ENCODE measurements around the gene SEZ6L. TPM values are rescaled to one million over a fixed set of nuclear protein-coding genes. Genes with fewer than 3 reads are reported as not detected.

SEZ6L gene
- total RNA-seq, 1 donor from 2014 or later = 1.7 TPM

DNA sequence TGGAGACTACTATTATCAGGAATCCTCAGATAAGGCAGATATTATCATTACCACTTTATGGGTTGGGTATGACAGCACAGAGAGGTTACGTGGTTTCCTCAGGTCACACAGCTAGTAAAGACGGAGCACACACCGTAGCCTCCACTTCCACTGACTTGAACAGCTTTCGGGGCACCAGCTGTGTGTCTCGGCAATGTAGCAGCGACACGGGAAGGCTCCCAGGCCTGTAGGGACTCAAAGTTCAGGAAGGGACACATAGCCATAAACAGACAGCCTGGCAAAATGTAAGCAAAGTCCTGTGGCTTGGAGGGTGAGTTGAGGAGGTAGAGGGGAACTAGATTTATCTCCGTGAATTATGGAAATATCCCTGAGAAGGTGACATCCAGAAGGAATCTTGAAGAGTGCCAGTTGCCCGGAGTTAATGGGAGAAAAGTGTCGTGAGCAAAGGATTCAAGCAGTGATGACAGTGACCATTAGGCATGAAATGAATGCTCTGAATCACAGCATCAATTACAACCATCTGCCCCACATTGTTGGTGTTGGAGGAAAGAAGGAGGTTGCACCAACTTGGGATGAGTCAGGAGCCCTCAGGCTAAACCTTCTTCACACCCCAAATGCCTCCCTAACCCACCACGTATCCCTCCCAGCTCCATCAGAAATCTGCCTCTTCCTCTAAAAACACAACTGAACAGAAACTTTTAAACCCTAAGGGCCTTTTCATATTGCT lies 153.1 kb downstream of the SEZ6L start:
- Mint-ChIP-seq H3K4me1 (no peaks in the 10 kb centered on the region), H3K9me3 (no peaks in the 10 kb centered on the region), H3K4me3 (no peak overlapping the region), H3K27me3 (ENCODE audit: low read depth) (peaks cover 53% of the 10 kb centered on the region), H3K27ac (ENCODE audit: unreplicated experiment) (no peak overlapping the region), H3K36me3 (ENCODE audit: low read depth) (no peaks in the 10 kb centered on the region)
- DNase-seq (ENCODE audit: low read depth, low spot score) = no peak
- TF ChIP-seq, protein P1, sequence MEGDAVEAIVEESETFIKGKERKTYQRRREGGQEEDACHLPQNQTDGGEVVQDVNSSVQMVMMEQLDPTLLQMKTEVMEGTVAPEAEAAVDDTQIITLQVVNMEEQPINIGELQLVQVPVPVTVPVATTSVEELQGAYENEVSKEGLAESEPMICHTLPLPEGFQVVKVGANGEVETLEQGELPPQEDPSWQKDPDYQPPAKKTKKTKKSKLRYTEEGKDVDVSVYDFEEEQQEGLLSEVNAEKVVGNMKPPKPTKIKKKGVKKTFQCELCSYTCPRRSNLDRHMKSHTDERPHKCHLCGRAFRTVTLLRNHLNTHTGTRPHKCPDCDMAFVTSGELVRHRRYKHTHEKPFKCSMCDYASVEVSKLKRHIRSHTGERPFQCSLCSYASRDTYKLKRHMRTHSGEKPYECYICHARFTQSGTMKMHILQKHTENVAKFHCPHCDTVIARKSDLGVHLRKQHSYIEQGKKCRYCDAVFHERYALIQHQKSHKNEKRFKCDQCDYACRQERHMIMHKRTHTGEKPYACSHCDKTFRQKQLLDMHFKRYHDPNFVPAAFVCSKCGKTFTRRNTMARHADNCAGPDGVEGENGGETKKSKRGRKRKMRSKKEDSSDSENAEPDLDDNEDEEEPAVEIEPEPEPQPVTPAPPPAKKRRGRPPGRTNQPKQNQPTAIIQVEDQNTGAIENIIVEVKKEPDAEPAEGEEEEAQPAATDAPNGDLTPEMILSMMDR (conservative IDR thresholded peaks at IDR 0.05) = no peak

DNA sequence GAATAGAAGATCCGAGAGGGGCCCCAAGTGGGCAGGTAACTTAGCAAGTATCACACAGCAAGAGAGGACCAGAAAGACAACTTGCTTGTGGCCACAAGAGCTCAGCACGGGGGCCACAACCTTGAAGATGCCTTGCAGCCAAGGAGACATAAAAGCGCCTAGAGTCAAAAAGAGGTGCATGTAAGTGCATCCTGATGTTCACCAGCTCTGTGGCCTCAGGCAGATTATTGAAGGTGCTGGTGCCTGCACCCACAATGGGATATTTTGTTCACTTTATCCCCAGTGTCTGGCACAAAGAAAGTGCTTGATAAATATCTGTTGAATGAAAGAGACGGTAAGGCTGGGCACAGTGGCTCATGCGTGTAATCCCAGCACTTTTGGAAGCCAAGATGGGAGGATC lies 153.8 kb downstream of the SEZ6L start:
- no peaks in the 10 kb centered on the region for H3K4me1 Mint-ChIP-seq
- peaks cover 49% of the 10 kb centered on the region for H3K27me3 Mint-ChIP-seq (ENCODE audit: low read depth)
- H3K9me3 Mint-ChIP-seq = no peaks in the 10 kb centered on the region
- TF ChIP-seq, protein P1 (conservative IDR thresholded peaks at IDR 0.05) = no peak
- DNase-seq (ENCODE audit: low read depth, low spot score) = no peak
- H3K36me3 Mint-ChIP-seq (ENCODE audit: low read depth) = no peaks in the 10 kb centered on the region
- no peak overlapping the region for H3K4me3 Mint-ChIP-seq
- H3K27ac Mint-ChIP-seq (ENCODE audit: unreplicated experiment) = no peak overlapping the region

DNA sequence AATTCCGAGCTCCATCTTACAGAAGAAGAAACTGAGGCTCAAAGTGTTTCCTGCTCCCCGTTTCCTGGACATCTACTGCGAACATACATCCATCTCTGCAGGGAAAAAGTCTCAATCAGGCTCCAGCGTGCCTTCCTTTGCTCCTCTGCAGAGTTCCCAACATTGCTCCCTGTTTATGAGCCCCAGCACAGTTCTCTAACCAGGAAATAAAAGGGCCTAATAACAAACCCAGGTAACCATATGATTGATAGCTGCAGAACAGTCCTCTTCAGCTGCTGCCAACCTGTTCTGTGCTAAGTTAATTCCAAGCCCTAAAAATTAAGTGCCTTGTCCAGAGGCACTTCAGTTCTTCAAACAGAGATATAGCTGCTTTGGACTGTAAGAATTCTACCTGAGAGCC lies 154.9 kb downstream of the SEZ6L start:
- Mint-ChIP-seq H3K27ac (ENCODE audit: unreplicated experiment) (peak overlapping the region; percentile 5), H3K27me3 (ENCODE audit: low read depth) (peaks cover 45% of the 10 kb centered on the region), H3K9me3 (no peaks in the 10 kb centered on the region), H3K36me3 (ENCODE audit: low read depth) (no peaks in the 10 kb centered on the region), H3K4me1 (no peaks in the 10 kb centered on the region), H3K4me3 (no peak overlapping the region)
- TF ChIP-seq, protein P1 (conservative IDR thresholded peaks at IDR 0.05) = no peak
- DNase-seq (ENCODE audit: low read depth, low spot score) = no peak

GRCh38 chr22:26325641-26326040 lies 156.4 kb downstream of the SEZ6L start:
- Mint-ChIP-seq H3K36me3 (ENCODE audit: low read depth) (no peaks in the 10 kb centered on the region), H3K4me1 (no peaks in the 10 kb centered on the region), H3K27ac (ENCODE audit: unreplicated experiment) (no peak overlapping the region), H3K27me3 (ENCODE audit: low read depth) (peaks cover 46% of the 10 kb centered on the region), H3K4me3 (no peak overlapping the region), H3K9me3 (no peaks in the 10 kb centered on the region)
- DNase-seq (ENCODE audit: low read depth, low spot score) = no peak
- TF ChIP-seq, protein P1 (conservative IDR thresholded peaks at IDR 0.05) = no peak

DNA sequence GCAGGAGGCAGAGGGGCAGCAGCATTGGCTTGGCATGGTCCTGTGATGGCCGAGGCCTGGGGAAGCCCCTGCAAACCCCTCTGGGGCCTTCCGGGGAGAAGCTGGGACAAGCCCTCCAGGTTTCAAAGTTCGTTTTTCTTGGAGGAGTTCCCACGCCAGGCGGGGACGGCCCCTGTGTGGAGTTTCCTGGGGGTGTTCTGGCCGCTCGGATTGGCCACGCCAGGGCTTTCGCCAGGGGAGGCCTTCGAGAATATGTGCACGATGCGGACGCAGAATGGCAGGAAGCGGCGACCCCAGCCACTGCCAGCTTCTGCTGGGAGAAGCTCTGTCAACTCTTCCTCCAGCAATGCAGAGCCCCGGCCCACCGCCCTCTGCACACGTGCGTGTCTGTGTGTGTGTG lies 157.5 kb downstream of the SEZ6L start:
- Mint-ChIP-seq H3K27me3 (ENCODE audit: low read depth) (peaks cover 52% of the 10 kb centered on the region), H3K9me3 (no peaks in the 10 kb centered on the region), H3K4me1 (no peaks in the 10 kb centered on the region), H3K27ac (ENCODE audit: unreplicated experiment) (no peak overlapping the region), H3K36me3 (ENCODE audit: low read depth) (no peaks in the 10 kb centered on the region), H3K4me3 (no peak overlapping the region)
- no peak for DNase-seq (ENCODE audit: low read depth, low spot score)
- TF ChIP-seq, protein P1 (conservative IDR thresholded peaks at IDR 0.05) = no peak

All from neural crest cell (in vitro differentiated cells).